Measurements from ENCODE around the gene ARSI.
A peak's percentile ranks its signal among the peaks of the same experiment; 100 is the strongest.

Gene ARSI

DNA sequence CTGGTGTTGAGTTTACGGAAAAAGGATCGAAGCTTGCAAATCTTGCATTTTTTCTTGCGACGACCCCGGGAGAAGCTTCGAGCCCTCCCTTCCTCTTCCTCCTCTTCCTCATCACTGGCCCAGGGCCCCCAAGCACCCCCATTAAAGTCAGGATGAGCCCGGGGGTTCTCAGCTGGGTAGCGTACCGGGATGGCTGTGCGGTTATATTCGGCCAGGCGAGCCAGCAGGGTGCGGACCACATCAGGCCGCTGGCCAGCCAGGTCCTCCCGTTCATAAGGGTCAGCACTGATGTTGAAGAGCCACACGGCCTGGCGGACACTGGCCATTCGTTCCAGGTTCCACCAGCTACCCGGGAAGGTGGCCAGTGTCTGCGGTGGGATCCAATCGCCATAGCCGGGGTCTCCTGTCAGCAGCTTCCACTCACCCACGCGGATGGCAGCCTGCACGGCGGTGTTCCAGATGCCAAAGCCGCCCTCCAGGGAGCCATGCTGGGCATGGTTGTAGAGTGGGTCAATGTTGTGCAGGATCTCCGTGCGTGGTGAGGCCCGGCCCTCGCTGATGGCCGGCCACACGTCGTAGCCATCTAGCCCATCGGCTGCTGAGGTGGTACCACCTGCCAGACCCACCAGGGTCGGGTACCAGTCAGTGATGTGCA lies 5.3 kb downstream of the ARSI start:
- Histone ChIP-seq H2BK5ac (ENCODE audit: low read depth, low read length, poor library complexity, severe bottlenecking) (no peak overlapping the region), H3K18ac (ENCODE audit: low read depth in 1 of 2, low read length in 2 of 2) (no peak overlapping the region), H2AK5ac (ENCODE audit: low read length, severe bottlenecking) (no peak overlapping the region), H3K4me1 (ENCODE audit: control insufficient read depth, insufficient read depth, low read depth, low read length) (peaks cover 52% of the 10 kb centered on the region), H3K4me3 (ENCODE audit: insufficient read depth in 1 of 2, low read depth in 1 of 2, low read length in 2 of 2) (no peak overlapping the region), H4K91ac (ENCODE audit: low read length) (peak overlapping the region; percentile 4), H2BK15ac (ENCODE audit: low read depth, poor library complexity, severe bottlenecking) (no peak overlapping the region), H3K14ac (ENCODE audit: low read length in 2 of 2) (no peak overlapping the region), H4K8ac (ENCODE audit: low read length) (no peak overlapping the region), H3K9ac (ENCODE audit: low read length) (no peak overlapping the region), H3K36me3 (ENCODE audit: control insufficient read depth in 1 of 2, insufficient read depth in 2 of 2, low read depth in 1 of 2, low read length in 2 of 2) (peaks cover 6 to 41% of the 10 kb centered on the region in 2 experiments), H2AFZ (ENCODE audit: low read depth, low read length) (no peak overlapping the region), H3K9me3 (ENCODE audit: control insufficient read depth, low read length) (no peaks in the 10 kb centered on the region), H3K79me1 (replicated peaks; ENCODE audit: low read length, poor library complexity, severe bottlenecking) (peaks cover 36% of the 10 kb centered on the region), H3K27me3 (ENCODE audit: control insufficient read depth in 1 of 2, insufficient read depth in 1 of 2, low read length in 2 of 2) (no peaks in the 10 kb centered on the region), H3K4ac (ENCODE audit: low read depth in 1 of 2, low read length in 2 of 2) (no peak overlapping the region), H2BK120ac (ENCODE audit: low read depth, low read length) (no peak overlapping the region), H3K27ac (ENCODE audit: low read length, poor library complexity, severe bottlenecking) (no peak overlapping the region), H3K4me2 (ENCODE audit: low read length, poor library complexity, severe bottlenecking) (no peak overlapping the region), H3K23ac (ENCODE audit: low read length in 2 of 2) (no peak overlapping the region), H2BK12ac (ENCODE audit: low read length in 2 of 2) (peak overlapping the region in 1 of 2 experiments; percentile 23)
- DNase-seq = no peak
- WGBS = 97% methylated on average over 36 of the region's 36 CpGs

DNA sequence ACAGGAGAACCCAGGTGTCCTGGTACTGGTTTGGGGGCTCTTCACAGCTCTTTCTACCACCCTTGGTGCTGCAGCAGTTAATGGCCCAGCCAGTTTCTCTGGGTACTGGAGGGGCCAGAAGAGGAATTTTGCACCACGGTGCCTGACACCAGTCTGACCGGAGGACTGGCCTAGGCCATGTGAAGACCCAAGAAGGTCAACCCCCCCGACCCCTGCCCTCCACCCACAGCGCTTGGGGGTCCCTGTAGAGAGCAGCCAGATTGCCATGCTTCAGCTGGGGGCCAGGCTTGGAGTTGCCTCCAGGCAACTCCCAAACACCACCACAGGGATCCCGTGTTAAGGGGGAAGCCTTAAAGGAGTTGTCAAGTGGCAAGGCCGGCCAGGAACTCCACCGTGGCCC lies 6.2 kb downstream of the ARSI start:
- no peak overlapping the region for H3K9ac ChIP-seq (ENCODE audit: low read length)
- H2BK12ac ChIP-seq (ENCODE audit: low read length in 2 of 2) = no peak overlapping the region
- H2BK120ac ChIP-seq (ENCODE audit: low read depth, low read length) = no peak overlapping the region
- H2AK5ac ChIP-seq (ENCODE audit: low read length, severe bottlenecking) = no peak overlapping the region
- H3K27ac ChIP-seq (ENCODE audit: low read length, poor library complexity, severe bottlenecking) = no peak overlapping the region
- no peak overlapping the region for H4K8ac ChIP-seq (ENCODE audit: low read length)
- H4K91ac ChIP-seq (ENCODE audit: low read length) = no peak overlapping the region
- H3K27me3 ChIP-seq (ENCODE audit: control insufficient read depth in 1 of 2, insufficient read depth in 1 of 2, low read length in 2 of 2) = no peaks in the 10 kb centered on the region
- no peaks in the 10 kb centered on the region for H3K9me3 ChIP-seq (ENCODE audit: control insufficient read depth, low read length)
- no peak overlapping the region for H3K18ac ChIP-seq (ENCODE audit: low read depth in 1 of 2, low read length in 2 of 2)
- no peak overlapping the region for H3K4me2 ChIP-seq (ENCODE audit: low read length, poor library complexity, severe bottlenecking)
- H3K23ac ChIP-seq (ENCODE audit: low read length in 2 of 2) = no peak overlapping the region
- no peak overlapping the region for H3K4ac ChIP-seq (ENCODE audit: low read depth in 1 of 2, low read length in 2 of 2)
- no peak overlapping the region for H2BK5ac ChIP-seq (ENCODE audit: low read depth, low read length, poor library complexity, severe bottlenecking)
- H3K4me3 ChIP-seq (ENCODE audit: insufficient read depth in 1 of 2, low read depth in 1 of 2, low read length in 2 of 2) = no peak overlapping the region
- peaks cover 6 to 41% of the 10 kb centered on the region in 2 experiments for H3K36me3 ChIP-seq (ENCODE audit: control insufficient read depth in 1 of 2, insufficient read depth in 2 of 2, low read depth in 1 of 2, low read length in 2 of 2)
- no peak for DNase-seq
- H3K79me1 ChIP-seq (replicated peaks; ENCODE audit: low read length, poor library complexity, severe bottlenecking) = peaks cover 36% of the 10 kb centered on the region
- WGBS = 94% methylated on average over 7 of the region's 7 CpGs
- H2BK15ac ChIP-seq (ENCODE audit: low read depth, poor library complexity, severe bottlenecking) = no peak overlapping the region
- no peak overlapping the region for H3K14ac ChIP-seq (ENCODE audit: low read length in 2 of 2)
- H3K4me1 ChIP-seq (ENCODE audit: control insufficient read depth, insufficient read depth, low read depth, low read length) = peaks cover 54% of the 10 kb centered on the region
- no peak overlapping the region for H2AFZ ChIP-seq (ENCODE audit: low read depth, low read length)

DNA sequence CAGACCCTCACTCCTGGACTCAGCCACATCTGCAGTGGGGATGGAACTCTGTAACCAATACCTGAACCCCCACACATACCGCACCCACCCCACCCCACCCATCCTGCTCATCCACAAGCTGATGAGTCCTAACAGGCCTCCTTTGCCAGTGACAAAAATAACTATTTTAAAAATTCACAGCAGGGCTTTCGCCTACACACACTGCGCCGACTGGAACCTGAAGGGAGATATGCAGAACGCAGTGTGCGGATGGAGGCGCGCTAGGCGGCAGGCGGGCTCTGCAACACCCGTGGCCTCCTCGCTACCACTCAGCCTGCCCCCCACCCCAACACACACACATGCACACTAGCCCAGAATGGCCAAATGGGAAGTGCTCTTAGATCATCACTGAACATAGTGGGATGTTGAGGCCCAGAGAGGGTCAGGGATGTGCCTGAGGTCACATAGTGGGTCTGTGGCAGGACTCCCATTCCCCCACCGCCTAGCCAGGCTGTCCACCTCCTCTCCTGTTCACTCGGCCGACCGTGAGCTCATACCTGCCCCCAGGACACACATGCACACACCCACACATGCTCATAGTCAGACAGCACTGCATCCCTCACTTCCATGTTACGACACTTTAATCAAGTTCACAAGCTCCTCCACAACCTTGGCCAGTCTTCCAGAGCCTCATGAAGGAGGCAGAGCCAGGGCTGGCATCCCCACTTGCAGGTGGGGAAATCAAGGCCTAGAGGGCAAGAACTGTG lies 6.8 kb downstream of the ARSI start:
- Histone ChIP-seq H2BK120ac (ENCODE audit: low read depth, low read length) (no peak overlapping the region), H3K27me3 (ENCODE audit: control insufficient read depth in 1 of 2, insufficient read depth in 1 of 2, low read length in 2 of 2) (no peaks in the 10 kb centered on the region), H4K91ac (ENCODE audit: low read length) (no peak overlapping the region), H3K27ac (ENCODE audit: low read length, poor library complexity, severe bottlenecking) (no peak overlapping the region), H3K4me3 (ENCODE audit: insufficient read depth in 1 of 2, low read depth in 1 of 2, low read length in 2 of 2) (no peak overlapping the region), H3K4me2 (ENCODE audit: low read length, poor library complexity, severe bottlenecking) (no peak overlapping the region), H2AK5ac (ENCODE audit: low read length, severe bottlenecking) (peak overlapping the region; percentile 5), H3K36me3 (ENCODE audit: control insufficient read depth in 1 of 2, insufficient read depth in 2 of 2, low read depth in 1 of 2, low read length in 2 of 2) (peaks cover 6 to 41% of the 10 kb centered on the region in 2 experiments), H2BK15ac (ENCODE audit: low read depth, poor library complexity, severe bottlenecking) (no peak overlapping the region), H3K14ac (ENCODE audit: low read length in 2 of 2) (no peak overlapping the region), H3K9ac (ENCODE audit: low read length) (peak overlapping the region; percentile 38), H3K79me1 (replicated peaks; ENCODE audit: low read length, poor library complexity, severe bottlenecking) (peaks cover 31% of the 10 kb centered on the region), H3K23ac (ENCODE audit: low read length in 2 of 2) (no peak overlapping the region), H3K18ac (ENCODE audit: low read depth in 1 of 2, low read length in 2 of 2) (peak overlapping the region in 1 of 2 experiments; percentile 40), H3K9me3 (ENCODE audit: control insufficient read depth, low read length) (no peaks in the 10 kb centered on the region), H2BK5ac (ENCODE audit: low read depth, low read length, poor library complexity, severe bottlenecking) (no peak overlapping the region), H2BK12ac (ENCODE audit: low read length in 2 of 2) (peak overlapping the region in 1 of 2 experiments; percentile 55), H2AFZ (ENCODE audit: low read depth, low read length) (no peak overlapping the region), H3K4me1 (ENCODE audit: control insufficient read depth, insufficient read depth, low read depth, low read length) (peaks cover 56% of the 10 kb centered on the region), H4K8ac (ENCODE audit: low read length) (no peak overlapping the region), H3K4ac (ENCODE audit: low read depth in 1 of 2, low read length in 2 of 2) (no peak overlapping the region)
- WGBS = 94% methylated on average over 17 of the region's 17 CpGs
- DNase-seq = no peak

DNA sequence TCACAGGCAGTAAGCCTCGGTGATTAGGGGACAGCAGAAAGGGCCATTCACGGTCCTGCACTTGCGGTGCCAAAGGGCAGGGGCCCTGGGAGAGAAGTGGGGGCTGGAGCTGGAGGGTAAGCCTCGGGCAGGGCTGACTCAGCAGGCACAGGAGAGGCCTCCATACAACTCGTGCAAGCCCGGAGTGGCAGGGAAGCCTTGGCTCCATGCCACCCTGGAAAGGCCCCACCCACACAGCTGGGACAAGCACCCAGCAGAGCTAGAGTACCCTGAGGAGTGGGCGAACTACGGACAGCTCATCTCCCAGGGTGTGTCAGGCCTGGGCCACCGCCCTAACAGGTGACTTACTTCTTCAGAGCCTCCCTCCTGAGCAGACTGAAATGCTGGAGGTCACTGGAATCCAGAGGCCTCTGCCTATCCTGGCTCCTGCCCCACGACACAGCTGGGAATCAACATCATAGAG lies 7.5 kb downstream of the ARSI start:
- peak; percentile 72 for DNase-seq
- Histone ChIP-seq H4K91ac (ENCODE audit: low read length) (no peak overlapping the region), H2BK120ac (ENCODE audit: low read depth, low read length) (no peak overlapping the region), H3K9me3 (ENCODE audit: control insufficient read depth, low read length) (no peaks in the 10 kb centered on the region), H2BK12ac (ENCODE audit: low read length in 2 of 2) (peak overlapping the region in 1 of 2 experiments; percentile 59), H3K27me3 (ENCODE audit: control insufficient read depth in 1 of 2, insufficient read depth in 1 of 2, low read length in 2 of 2) (no peaks in the 10 kb centered on the region), H3K4me2 (ENCODE audit: low read length, poor library complexity, severe bottlenecking) (no peak overlapping the region), H2AK5ac (ENCODE audit: low read length, severe bottlenecking) (peak overlapping the region; percentile 5), H3K79me1 (replicated peaks; ENCODE audit: low read length, poor library complexity, severe bottlenecking) (peaks cover 29% of the 10 kb centered on the region), H2BK5ac (ENCODE audit: low read depth, low read length, poor library complexity, severe bottlenecking) (no peak overlapping the region), H3K9ac (ENCODE audit: low read length) (peak overlapping the region; percentile 38), H4K8ac (ENCODE audit: low read length) (no peak overlapping the region), H2BK15ac (ENCODE audit: low read depth, poor library complexity, severe bottlenecking) (no peak overlapping the region), H3K18ac (ENCODE audit: low read depth in 1 of 2, low read length in 2 of 2) (peak overlapping the region in 1 of 2 experiments; percentile 54), H3K4me3 (ENCODE audit: insufficient read depth in 1 of 2, low read depth in 1 of 2, low read length in 2 of 2) (no peak overlapping the region), H2AFZ (ENCODE audit: low read depth, low read length) (no peak overlapping the region), H3K23ac (ENCODE audit: low read length in 2 of 2) (no peak overlapping the region), H3K4ac (ENCODE audit: low read depth in 1 of 2, low read length in 2 of 2) (no peak overlapping the region), H3K36me3 (ENCODE audit: control insufficient read depth in 1 of 2, insufficient read depth in 2 of 2, low read depth in 1 of 2, low read length in 2 of 2) (peaks cover 6 to 41% of the 10 kb centered on the region in 2 experiments), H3K14ac (ENCODE audit: low read length in 2 of 2) (no peak overlapping the region), H3K27ac (ENCODE audit: low read length, poor library complexity, severe bottlenecking) (no peak overlapping the region), H3K4me1 (ENCODE audit: control insufficient read depth, insufficient read depth, low read depth, low read length) (peaks cover 49% of the 10 kb centered on the region)
- WGBS = 62% methylated on average over 10 of the region's 10 CpGs
